AML-193 (cell line): ENCODE measurements around the gene RSPO1.
A peak's percentile ranks its signal among the peaks of the same experiment; 100 is the strongest.
"Not testable (repeated sequence)": the region's sequence is repeated elsewhere in the genome, so short reads cannot be mapped to it uniquely, and the experiment has no call there.

Source experiments
- DNase-seq, 2 experiments: peaks; one replicate each; lab custom pipeline; 2025; lab: John Stamatoyannopoulos, UW

The RSPO1 gene

GRCh38 chr1:37616330-37616729, 18.4 kb downstream of the RSPO1 start:
- no peak for DNase-seq

DNA sequence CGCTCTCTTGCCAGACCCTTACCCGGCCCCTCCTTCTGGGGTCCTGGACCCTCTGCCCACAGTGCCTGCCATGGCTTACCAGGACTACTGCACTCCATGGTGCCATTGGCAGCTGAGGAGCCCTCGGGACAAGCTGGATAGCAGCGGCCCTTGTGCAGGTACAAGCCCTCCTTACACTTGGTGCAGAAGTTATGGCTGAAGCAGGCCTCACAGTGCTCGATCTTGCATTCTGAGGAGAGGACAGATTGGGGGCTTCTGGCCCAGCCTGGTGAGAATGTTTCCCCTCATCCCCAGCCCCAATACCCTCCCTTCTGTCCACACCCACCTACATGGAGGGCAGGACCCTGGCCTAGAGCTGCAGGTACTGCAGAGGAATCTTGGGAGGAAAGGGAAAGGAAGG, 20.6 kb downstream of the RSPO1 start:
- no peak for DNase-seq

DNA sequence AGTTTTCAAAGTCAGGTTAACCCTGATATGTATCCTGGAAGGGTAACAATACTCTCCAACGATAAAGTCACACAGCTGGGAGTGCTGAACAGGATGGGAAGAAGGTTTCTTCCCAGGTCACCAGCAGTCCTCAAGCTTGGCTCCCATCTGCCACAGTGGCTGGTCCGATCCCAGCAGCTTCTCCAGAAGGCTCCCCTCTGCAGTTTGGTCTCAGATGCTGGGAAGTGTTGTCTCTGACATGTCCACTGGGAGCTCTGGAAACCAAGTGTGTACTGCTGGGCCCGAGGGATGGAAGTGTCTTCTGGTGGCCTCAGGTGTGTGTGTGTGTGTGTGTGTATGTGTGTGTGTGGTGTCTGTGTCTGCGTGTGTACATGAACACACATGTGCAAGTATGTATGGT, 22.5 kb downstream of the RSPO1 start:
- DNase-seq = no peak

- no peak for DNase-seq
Observed at GRCh38 chr1:37609994-37610393, 24.7 kb downstream of the RSPO1 start.

DNA sequence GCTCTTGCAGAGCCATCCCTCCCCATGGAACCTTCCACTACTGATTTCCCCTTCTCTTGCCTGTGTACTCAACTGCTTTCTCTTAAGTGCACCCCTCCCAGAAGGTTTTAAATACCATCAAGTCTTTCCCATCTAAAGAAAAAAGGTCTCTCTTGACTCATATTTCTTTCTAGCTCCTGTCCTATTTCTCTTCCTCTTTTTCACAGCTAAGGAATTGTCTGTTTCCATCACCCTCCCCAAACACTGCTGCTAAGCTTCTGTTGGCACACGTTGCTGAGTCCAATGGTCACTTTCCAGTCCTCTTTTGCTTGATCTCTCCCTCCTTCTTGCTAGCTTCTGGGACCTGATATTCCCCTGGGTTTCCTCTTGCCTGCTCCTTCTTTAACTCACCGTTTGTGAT, 25.7 kb downstream of the RSPO1 start:
- DNase-seq = no peak

DNA sequence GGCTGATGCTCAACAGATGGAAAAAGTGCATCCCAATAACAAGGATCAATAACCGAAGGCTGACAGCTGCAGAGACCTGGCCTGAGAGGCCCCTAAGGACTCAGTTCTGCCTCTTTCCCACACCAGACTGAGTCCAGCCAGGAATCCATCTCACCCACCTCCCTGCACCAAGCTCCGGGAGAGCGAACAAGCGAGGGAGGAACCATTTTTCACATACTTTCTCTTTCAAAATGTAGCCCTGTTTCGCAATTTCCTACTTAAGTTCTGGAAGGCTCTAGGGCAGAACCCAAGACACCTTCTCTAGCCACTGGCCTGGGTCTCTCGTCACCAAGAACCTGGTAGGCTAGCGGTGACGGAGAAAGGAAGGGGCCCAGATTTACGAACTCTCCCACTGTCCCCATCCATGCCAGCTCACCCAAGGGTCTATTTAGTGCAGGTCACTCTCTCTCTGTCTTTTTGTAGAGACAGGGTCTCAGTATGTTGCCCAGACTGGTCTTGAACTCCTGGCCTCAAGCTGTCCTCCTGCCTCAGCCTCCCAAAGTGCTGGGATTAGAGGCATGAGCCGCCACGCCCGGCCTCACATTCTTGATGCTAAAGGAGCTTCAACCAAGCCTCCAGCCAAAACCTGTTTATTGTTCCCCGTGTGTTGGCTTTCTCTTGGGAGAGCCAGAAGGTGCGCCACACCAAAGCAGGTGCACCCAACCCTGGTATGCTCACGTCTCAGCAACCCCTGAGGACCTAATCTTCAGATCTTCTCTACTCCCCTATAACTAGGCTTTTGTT, 28.0 kb downstream of the RSPO1 start:
- DNase-seq = no peak

GRCh38 chr1:37605806-37606474, 28.8 kb downstream of the RSPO1 start:
- no peak for DNase-seq

DNA sequence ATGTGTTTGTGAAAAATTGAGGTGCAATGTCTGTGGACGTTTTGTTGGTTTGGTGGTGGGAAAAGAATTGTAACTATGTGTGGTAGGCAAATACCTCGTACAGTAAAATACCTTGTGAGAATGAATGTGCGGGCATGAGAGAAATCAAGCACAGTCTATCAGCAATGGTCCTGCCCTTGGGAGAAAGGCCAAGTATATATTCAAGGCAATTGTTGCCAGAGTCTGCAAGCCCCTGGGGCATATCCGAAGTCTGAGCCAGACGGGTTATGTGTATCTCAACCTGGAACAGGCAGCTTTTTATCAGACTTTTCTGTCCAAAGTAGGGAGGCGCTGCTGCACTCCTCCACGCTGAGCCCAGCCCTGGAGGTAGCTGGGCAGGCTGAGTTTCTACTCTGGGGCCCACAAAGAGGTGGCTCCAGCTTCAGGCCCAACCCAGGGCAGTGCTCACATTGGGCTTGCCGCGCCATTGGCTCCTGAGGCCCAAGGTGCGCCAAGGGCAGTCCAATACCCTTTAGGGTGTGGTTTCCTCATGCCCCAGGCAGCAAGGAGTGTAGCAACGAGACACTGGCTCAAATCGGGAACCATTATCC, 29.5 kb downstream of the RSPO1 start:
- DNase-seq = no peak

- DNase-seq = peak; percentile 40 to 43
Observed at GRCh38 chr1:37602750-37603694, 31.7 kb downstream of the RSPO1 start.

DNA sequence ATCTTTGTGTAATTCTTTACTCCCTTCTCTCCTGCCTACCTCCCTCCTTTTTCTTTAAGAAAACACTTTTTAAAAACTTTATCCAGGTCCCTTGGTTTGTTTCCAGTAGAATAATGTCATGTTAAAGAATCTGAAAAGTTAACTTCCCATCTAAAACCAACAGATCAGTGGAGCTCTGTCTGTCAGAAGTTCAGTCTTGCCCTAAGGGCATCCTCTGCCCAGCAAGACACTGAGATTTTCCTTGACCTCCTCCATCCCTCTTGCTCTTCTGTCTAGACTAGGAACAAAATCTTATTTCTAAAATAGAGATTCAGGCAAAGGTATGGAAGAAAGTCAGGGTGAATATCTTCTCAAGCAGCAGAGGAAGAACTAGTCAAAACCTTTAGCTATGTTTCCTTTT, 33.3 kb downstream of the RSPO1 start:
- no peak for DNase-seq

DNA sequence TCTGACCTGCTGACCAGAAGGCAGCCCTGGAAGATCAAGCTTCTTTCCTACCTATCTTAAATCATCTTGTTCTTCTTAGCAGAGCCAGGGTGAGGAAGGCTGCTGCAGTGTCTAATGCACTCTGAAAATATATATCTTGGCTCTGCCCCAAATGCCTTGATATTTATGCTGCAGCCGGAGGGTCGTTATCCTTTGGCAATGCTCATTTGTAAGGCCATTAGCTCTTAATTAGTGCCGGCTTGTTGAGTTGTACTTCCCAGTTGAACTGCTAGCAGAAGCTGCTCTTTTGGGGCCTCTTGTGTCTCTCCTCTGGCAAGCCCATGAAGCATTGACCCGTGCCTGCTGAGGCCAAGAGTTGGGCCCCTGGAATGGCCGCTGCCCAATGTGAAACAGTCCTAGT, 34.8 kb downstream of the RSPO1 start:
- no peak for DNase-seq

DNA sequence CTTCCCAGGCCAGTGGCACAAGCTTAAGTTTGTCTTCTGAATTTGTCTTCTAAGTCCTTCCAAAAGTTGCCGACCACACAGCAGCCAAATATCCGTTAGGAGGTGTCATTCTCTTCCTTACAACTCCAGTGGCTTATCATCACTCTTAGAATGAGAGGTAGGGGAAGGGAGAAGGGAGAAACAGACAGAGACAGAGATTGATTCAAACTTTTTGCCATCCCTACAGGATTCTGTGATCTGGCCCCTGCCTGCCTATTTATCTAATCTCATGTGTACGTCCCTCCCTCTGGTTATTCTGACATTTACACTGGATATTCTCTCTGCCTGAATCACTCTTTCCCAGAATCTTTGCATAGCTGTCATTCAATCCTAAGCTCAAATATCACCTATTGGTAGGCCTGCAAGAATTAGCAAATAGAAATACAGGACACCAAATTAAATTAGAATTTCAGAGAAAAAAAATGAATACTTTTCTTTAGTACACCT, 38.5 kb downstream of the RSPO1 start:
- no peak for DNase-seq

DNA sequence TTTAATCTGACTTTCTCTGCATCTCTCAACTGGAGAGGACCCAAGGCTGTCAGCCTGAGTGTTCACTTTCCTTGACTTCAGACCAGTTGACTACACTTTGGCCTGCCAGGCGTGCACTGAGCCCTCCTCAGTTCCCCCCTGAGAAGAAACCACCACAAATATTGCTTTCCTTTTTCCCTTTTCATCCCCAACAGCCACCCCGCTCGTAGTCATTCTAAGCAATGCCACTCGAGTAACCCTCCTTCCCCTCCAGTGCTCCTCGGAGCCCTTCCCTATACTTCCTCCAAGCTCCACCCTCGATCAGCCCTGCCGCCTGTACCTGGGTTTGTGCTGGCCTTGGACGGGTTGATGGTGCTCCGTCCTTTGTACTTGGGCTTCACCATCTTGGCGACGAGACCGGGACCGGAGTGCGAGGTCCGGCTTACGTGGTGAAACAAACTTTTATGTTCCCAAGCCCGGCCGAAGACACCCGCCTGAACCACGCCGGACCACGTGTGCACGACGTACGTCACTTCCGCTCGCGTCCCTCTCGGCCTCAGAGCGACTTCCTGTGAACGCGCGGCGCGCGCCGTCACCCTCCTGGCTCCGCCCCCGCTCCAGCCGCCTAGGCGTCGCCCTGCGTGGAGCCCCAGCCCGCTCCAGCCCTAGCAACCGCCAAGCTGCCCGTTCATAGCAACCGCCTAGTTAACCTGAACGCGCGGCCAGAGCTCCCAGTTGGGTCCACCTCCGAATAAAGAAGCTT, 39.1 kb downstream of the RSPO1 start, which contains the start of gene GNL2:
GNL2 (minus strand) TSS at position 498 of the 742 bp plus-strand sequence; CDS start at position 383, 115 bp downstream.
- peak; percentile 89 to 92 for DNase-seq

DNA sequence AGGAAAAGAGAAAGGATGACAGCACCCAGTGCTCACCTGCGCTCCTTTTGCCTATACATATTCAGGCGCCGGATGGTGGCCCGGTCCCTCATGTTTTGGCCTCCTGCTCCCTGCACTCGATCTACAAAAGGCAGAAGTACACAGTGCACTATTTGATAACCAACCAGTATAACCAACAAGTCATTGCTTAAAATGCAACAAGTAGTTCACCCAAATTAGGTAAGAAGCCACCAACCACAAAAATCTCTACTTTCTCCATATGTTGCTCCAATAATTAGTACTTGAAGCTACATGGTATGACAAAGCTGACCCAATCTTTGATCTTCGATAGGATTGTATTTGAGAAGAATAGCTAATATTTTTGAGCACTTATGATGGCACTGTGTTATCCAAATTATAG, 41.0 kb downstream of the RSPO1 start:
- no peak for DNase-seq

GRCh38 chr1:37588939-37589338, 45.8 kb downstream of the RSPO1 start:
- no peak for DNase-seq

- not testable (repeated sequence) for DNase-seq
Observed at GRCh38 chr1:37584544-37584943, 50.1 kb downstream of the RSPO1 start.

- no peak for DNase-seq
Observed at GRCh38 chr1:37575692-37576091, 59.0 kb downstream of the RSPO1 start.

- DNase-seq = no peak
Observed at GRCh38 chr1:37574834-37575480, 59.7 kb downstream of the RSPO1 start.

GRCh38 chr1:37570528-37571334, 64.0 kb downstream of the RSPO1 start:
- DNase-seq = no peak

DNA sequence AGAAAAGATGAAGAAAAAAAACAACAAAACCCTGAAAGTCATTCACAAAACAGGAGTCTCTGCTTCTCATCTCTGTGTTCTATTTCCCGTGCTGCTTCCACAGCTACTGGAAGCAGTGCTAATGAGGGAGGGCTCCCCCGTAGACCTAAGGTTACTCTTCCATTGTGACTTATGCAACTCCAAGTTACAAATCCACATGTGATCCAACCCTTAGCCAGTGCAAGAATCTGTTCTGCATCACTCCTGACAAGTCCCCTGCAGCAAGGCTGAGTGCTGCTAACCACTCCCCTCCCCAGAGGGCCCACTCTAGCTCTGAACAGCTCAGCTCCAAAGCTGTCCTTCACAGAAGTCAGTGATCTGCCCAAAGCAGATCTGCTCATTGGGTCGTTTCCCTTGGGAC, 67.7 kb downstream of the RSPO1 start:
- no peak for DNase-seq
